GM19238 (cell line): ENCODE data around the gene NETO1.
A peak's percentile ranks its signal among the peaks of the same experiment; 100 is the strongest.

Source experiments
- DNase-seq: peaks from one replicate; pipeline ENCODE4 v3.0.0; 2011; ENCODE audit warnings: low spot score; ENCODE audit not compliant: insufficient read length

The NETO1 gene

GRCh38 chr18:72867746-72868584 is at the start of gene NETO1:
TSS of gene NETO1 (minus strand) at chr18:72867987. CDS start at chr18:72867291, 696 bp downstream.
- peak; percentile 27 for DNase-seq

GRCh38 chr18:72910045-72910444 is 42.3 kb upstream of the NETO1 start:
- DNase-seq = no peak

- DNase-seq = no peak
These were observed 40.4 kb upstream of the NETO1 start for GRCh38 chr18:72908181-72908580.

- no peak for DNase-seq
These were observed 35.2 kb upstream of the NETO1 start for GRCh38 chr18:72903033-72903432.

GRCh38 chr18:72899338-72899737 is 31.6 kb upstream of the NETO1 start:
- no peak for DNase-seq

- no peak for DNase-seq
These were observed 31.1 kb upstream of the NETO1 start for GRCh38 chr18:72898870-72899269.

- DNase-seq = no peak
These were observed 27.8 kb upstream of the NETO1 start for GRCh38 chr18:72895548-72895947.

- DNase-seq = no peak
These were observed 10.8 kb upstream of the NETO1 start for GRCh38 chr18:72878561-72878960.

GRCh38 chr18:72878143-72878542 is 10.4 kb upstream of the NETO1 start:
- DNase-seq = no peak

GRCh38 chr18:72871091-72871490 is 3.3 kb upstream of the NETO1 start:
- no peak for DNase-seq

GRCh38 chr18:72869226-72870185 is 1.7 kb upstream of the NETO1 start:
- no peak for DNase-seq

- DNase-seq = no peak
These were observed 918 bp upstream of the NETO1 start for GRCh38 chr18:72868585-72869225.

- no peak for DNase-seq
These were observed 664 bp downstream of the NETO1 start for GRCh38 chr18:72866901-72867745.

- no peak for DNase-seq
These were observed 1.3 kb downstream of the NETO1 start for GRCh38 chr18:72866442-72866900.

GRCh38 chr18:72863754-72864153 is 4.0 kb downstream of the NETO1 start:
- no peak for DNase-seq

- no peak for DNase-seq
These were observed 8.7 kb downstream of the NETO1 start for GRCh38 chr18:72859088-72859487.

- no peak for DNase-seq
These were observed 18.1 kb downstream of the NETO1 start for GRCh38 chr18:72849671-72850070.

GRCh38 chr18:72848503-72849237 is 19.1 kb downstream of the NETO1 start:
- no peak for DNase-seq

GRCh38 chr18:72847771-72848170 is 20.0 kb downstream of the NETO1 start:
- no peak for DNase-seq
